ENCODE measurements around the gene ANXA5.
"Not testable (repeated sequence)": the region's sequence is repeated elsewhere in the genome, so short reads cannot be mapped to it uniquely, and the experiment has no call there.

Gene ANXA5

GRCh38 chr4:121679267-121679666, 17.5 kb downstream of the ANXA5 start:
- no peak for DNase-seq (ENCODE audit: low spot score)

- DNase-seq (ENCODE audit: low spot score) = no peak
These were observed 19.3 kb downstream of the ANXA5 start for GRCh38 chr4:121677524-121677923.

GRCh38 chr4:121676345-121677075, 20.3 kb downstream of the ANXA5 start:
- no peak for DNase-seq (ENCODE audit: low spot score)

- no peak for DNase-seq (ENCODE audit: low spot score)
These were observed 21.1 kb downstream of the ANXA5 start for GRCh38 chr4:121675715-121676114.

GRCh38 chr4:121674696-121675095, 22.1 kb downstream of the ANXA5 start:
- no peak for DNase-seq (ENCODE audit: low spot score)

GRCh38 chr4:121674191-121674590, 22.6 kb downstream of the ANXA5 start:
- DNase-seq (ENCODE audit: low spot score) = no peak

GRCh38 chr4:121669163-121669550, 27.6 kb downstream of the ANXA5 start:
- no peak for DNase-seq (ENCODE audit: low spot score)

- no peak for DNase-seq (ENCODE audit: low spot score)
These were observed 28.2 kb downstream of the ANXA5 start for GRCh38 chr4:121668368-121669162.

- no peak for DNase-seq (ENCODE audit: low spot score)
These were observed 30.6 kb downstream of the ANXA5 start for GRCh38 chr4:121666091-121666679.

- DNase-seq (ENCODE audit: low spot score) = no peak
These were observed 31.4 kb downstream of the ANXA5 start for GRCh38 chr4:121665371-121665770.

- no peak for DNase-seq (ENCODE audit: low spot score)
These were observed 34.6 kb downstream of the ANXA5 start for GRCh38 chr4:121662225-121662624.

- not testable (repeated sequence) for DNase-seq (ENCODE audit: low spot score)
These were observed 36.4 kb downstream of the ANXA5 start for GRCh38 chr4:121660175-121660933.

GRCh38 chr4:121658125-121658524, 38.7 kb downstream of the ANXA5 start:
- no peak for DNase-seq (ENCODE audit: low spot score)

- DNase-seq (ENCODE audit: low spot score) = peak; percentile 66
These were observed 40.5 kb downstream of the ANXA5 start for GRCh38 chr4:121656269-121656641.

GRCh38 chr4:121655320-121656268, 41.2 kb downstream of the ANXA5 start:
- DNase-seq (ENCODE audit: low spot score) = no peak

GRCh38 chr4:121654738-121655137, 42.0 kb downstream of the ANXA5 start:
- DNase-seq (ENCODE audit: low spot score) = no peak

- no peak for DNase-seq (ENCODE audit: low spot score)
These were observed 42.8 kb downstream of the ANXA5 start for GRCh38 chr4:121653986-121654385.

- no peak for DNase-seq (ENCODE audit: low spot score)
These were observed 43.6 kb downstream of the ANXA5 start for GRCh38 chr4:121653214-121653613.

GRCh38 chr4:121651597-121651996, 45.2 kb downstream of the ANXA5 start:
- DNase-seq (ENCODE audit: low spot score) = no peak

- no peak for DNase-seq (ENCODE audit: low spot score)
These were observed 46.0 kb downstream of the ANXA5 start for GRCh38 chr4:121650741-121651140.

- DNase-seq (ENCODE audit: low spot score) = no peak
These were observed 48.3 kb downstream of the ANXA5 start for GRCh38 chr4:121648516-121648915.
